Activated CD4-positive, alpha-beta T cell treated with anti-CD3 and anti-CD28 coated beads, Interleukin-2, amount 10 ng/mL, durations not matched to agents 24 days and 14 days (primary cell): Measurements from ENCODE around the gene TAS2R3. TPM values are rescaled to one million over a fixed set of nuclear protein-coding genes. Genes with fewer than 3 reads are reported as not detected.

Experiments
- total RNA-seq: library from RNA; stranded (reverse); gene quantifications from 2 replicates; pipeline ENCODE4 v1.2.3, GENCODE V29; 2022

Gene TAS2R3
- total RNA-seq, 1 donor from 2014 or later: 1.2 TPM

Other genes with a start within 250 kb of the TAS2R3 start
- gene AGK, start 212.7 kb upstream of the TAS2R3 start, total RNA-seq: 146 and 151 TPM in 2 replicates
- 33.3 and 35.1 TPM in 2 replicates for gene DENND11, start 61.9 kb upstream of the TAS2R3 start, total RNA-seq
- gene WEE2, start 55.7 kb upstream of the TAS2R3 start, total RNA-seq: not detected in 2 replicates
- gene SSBP1, start 25.7 kb upstream of the TAS2R3 start, total RNA-seq: 264 and 266 TPM in 2 replicates
- 1.0 TPM in 2 replicates for gene TAS2R4, start 12.6 kb downstream of the TAS2R3 start, total RNA-seq
- 0.89 and 1.0 TPM in 2 replicates for gene TAS2R5, start 26.1 kb downstream of the TAS2R3 start, total RNA-seq
- gene PRSS37, start 77.4 kb downstream of the TAS2R3 start, total RNA-seq: not detected in 2 replicates
- not detected in 2 replicates for gene OR9A4, start 152.3 kb downstream of the TAS2R3 start, total RNA-seq
- gene CLEC5A, start 182.9 kb downstream of the TAS2R3 start, total RNA-seq: not detected in 2 replicates
- gene TAS2R38, start 209.7 kb downstream of the TAS2R3 start, total RNA-seq: not detected in 2 replicates
- not detected in 2 replicates for gene MGAM, start 231.8 kb downstream of the TAS2R3 start, total RNA-seq